SH-SY5Y (cell line): ENCODE data around the gene PCSK5.

Source experiments
- GATA2 ChIP-seq: IDR thresholded peaks from 2 replicates; pipeline ENCODE4 v1.6.1; 2011; ENCODE audit warnings: mild to moderate bottlenecking, low read depth, low read length
- GATA3 ChIP-seq: IDR thresholded peaks from 2 replicates; pipeline ENCODE4 v1.6.1; 2011; ENCODE audit warnings: low read depth, mild to moderate bottlenecking, low read length, moderate library complexity

DNA sequence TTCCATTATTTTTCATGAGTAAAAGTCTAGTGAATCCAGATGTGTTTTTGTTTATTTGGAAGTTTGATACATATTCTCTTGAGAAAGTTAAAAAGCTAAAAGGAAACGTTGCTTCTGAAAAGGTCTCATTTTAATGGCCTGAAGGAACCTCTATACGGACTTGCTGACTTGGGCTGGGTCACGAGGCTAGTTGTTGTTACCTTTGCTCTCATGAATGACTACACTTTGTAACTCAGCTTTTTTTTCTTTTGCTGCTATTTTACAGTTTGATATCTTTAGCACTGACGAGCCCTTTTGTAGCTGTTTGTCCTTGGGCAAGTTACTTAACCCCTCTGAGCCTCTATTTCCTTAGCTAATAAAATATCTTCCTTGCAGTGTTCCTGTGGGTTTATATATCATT lies 211.5 kb downstream of the PCSK5 start:
- no peak for TF ChIP-seq GATA2
- no peak for TF ChIP-seq GATA3
